Caco-2 (cell line): ENCODE data around the gene CAPRIN2. TPM values are rescaled to one million over a fixed set of nuclear protein-coding genes. Genes with fewer than 3 reads are reported as not detected.

ENCODE experiments used
- Bru-seq: library from RNA; stranded (reverse); fragments of 400-500 nt; gene quantifications from one replicate; lab custom pipeline; 2021; lab: Mats Ljungman, UMichigan
- BruChase-seq, 2 experiments: library from RNA; stranded (reverse); fragments of 400-500 nt; gene quantifications; one replicate each; lab custom pipeline; 2021; lab: Mats Ljungman, UMichigan
- BruUV-seq: library from RNA; stranded (reverse); fragments of 400-500 nt; replicated peaks from 2 replicates; lab custom pipeline; 2021; lab: Mats Ljungman, UMichigan
- CTCF ChIA-PET: fragments of 300-600 bp; sonication (Branson Sonifier 250); formaldehyde crosslinking; loops from one replicate; lab custom pipeline; 2022; ENCODE audit warnings: antibody characterized with exemption; lab: Charles Lee
- POLR2A ChIA-PET: fragments of 300-600 bp; sonication (Branson Sonifier 250); formaldehyde crosslinking; loops from one replicate; lab custom pipeline; 2022; ENCODE audit warnings: antibody characterized with exemption; lab: Charles Lee
- DNase-seq, 2 experiments: peaks; one replicate each; pipeline versions ENCODE4 v3.0.0 to v3.0.0-alpha.2; 2020 to 2022
- H3K27me3 ChIP-seq: replicated peaks from 2 replicates; pipeline ENCODE4 v1.6.0; 2011; ENCODE audit warnings: low read length; ENCODE audit not compliant: control insufficient read depth, insufficient read depth
- H3K36me3 ChIP-seq: 2 replicates; pipeline ENCODE4 v1.5.1; 2011; ENCODE audit warnings: low read length; ENCODE audit not compliant: control insufficient read depth, insufficient read depth
- H3K4me1 ChIP-seq: fragments of 250-450 bp; sonication (Bioruptor Pico); 2 replicates; pipeline ENCODE4 v1.5.1; 2020; ENCODE audit warnings: mild to moderate bottlenecking
- H3K4me3 ChIP-seq: 2 replicates; pipeline ENCODE4 v1.5.1; 2011; ENCODE audit warnings: low read depth, mild to moderate bottlenecking, control low read depth, low read length
- H3K9me3 ChIP-seq: fragments of 250-450 bp; sonication (Bioruptor Pico); 2 replicates; pipeline ENCODE4 v1.5.1; 2020; ENCODE audit warnings: mild to moderate bottlenecking, moderate library complexity
- H3K27ac Mint-ChIP-seq: one replicate; pipeline ENCODE4 v1.8.0; 2022; ENCODE audit warnings: mixed read lengths; ENCODE audit not compliant: unreplicated experiment
- H3K27me3 Mint-ChIP-seq: one replicate; pipeline ENCODE4 v1.8.0; 2022; ENCODE audit warnings: mixed read lengths; ENCODE audit not compliant: insufficient read depth, unreplicated experiment
- H3K36me3 Mint-ChIP-seq: one replicate; pipeline ENCODE4 v1.8.0; 2022; ENCODE audit warnings: mild to moderate bottlenecking, mixed read lengths; ENCODE audit not compliant: insufficient read depth, unreplicated experiment
- H3K4me1 Mint-ChIP-seq: one replicate; pipeline ENCODE4 v1.8.0; 2022; ENCODE audit warnings: low read depth, mixed read lengths; ENCODE audit not compliant: unreplicated experiment
- H3K4me3 Mint-ChIP-seq: one replicate; pipeline ENCODE4 v1.8.0; 2022; ENCODE audit warnings: mild to moderate bottlenecking, moderate library complexity, mixed read lengths; ENCODE audit not compliant: unreplicated experiment
- H3K9me3 Mint-ChIP-seq: one replicate; pipeline ENCODE4 v1.8.0; 2022; ENCODE audit warnings: mixed read lengths; ENCODE audit not compliant: unreplicated experiment
- CTCF ChIP-seq, 2 experiments: fragments of 200-600 bp in 1 of 2; IDR thresholded peaks; 1 replicate in 1 of 2; 2 replicates in 1 of 2; pipeline versions ENCODE4 v1.5.1 to v1.8.0; 2011 to 2022; ENCODE audit warnings: antibody characterized with exemption in 1 of 2, control low read depth in 1 of 2, inconsistent platforms in 1 of 2, low read depth in 1 of 2, low read length in 1 of 2, mild to moderate bottlenecking in 1 of 2, moderate library complexity in 1 of 2; ENCODE audit not compliant: insufficient read depth in 1 of 2, severe bottlenecking in 1 of 2, unreplicated experiment in 1 of 2
- intact Hi-C: fragments of 100-400 bp; cut with micrococcal nuclease; formaldehyde crosslinking; loops from one replicate; pipeline ENCODE4 v1.10.0; 2022; ENCODE audit not compliant: unreplicated experiment
- long read RNA-seq: library from polyadenylated mRNA; stranded (forward); transcript quantifications from one replicate; pipeline ENCODE4 v2.0.0, GENCODE V29; 2022
- total RNA-seq: library from RNA; stranded (reverse); gene quantifications from 2 replicates; pipeline ENCODE4 v1.2.3, GENCODE V29; 2022

CAPRIN2 gene
- 19.6 and 21.7 TPM in 2 replicates for total RNA-seq
- Bru-seq, nascent RNA: percentile 74 among the genes with signal in this experiment
- BruChase-seq, experiment 1, labeled RNA remaining after a 2-hour chase: percentile 76 among the genes with signal in this experiment
- percentile 66 among the genes with signal in this experiment for BruChase-seq, experiment 2, labeled RNA remaining after a 6-hour chase
- long read RNA-seq, partial matches to known transcripts: 1 of 11 reads
- long read RNA-seq, other reads (novel, unspliced or antisense): 10 of 11 reads

GRCh38 chr12:30754750-30755394, at the start of gene CAPRIN2:
Gene CAPRIN2 (minus strand): TSS chr12:30754951. CDS start chr12:30753520, 1,431 bp downstream.
- Mint-ChIP-seq H3K4me3 (peak within 1 kb of the TSS; percentile 93), H3K36me3 (peaks cover 12% of the 10 kb centered on the region), H3K27me3 (no peaks in the 10 kb centered on the region), H3K27ac (peak within 1 kb of the TSS; percentile 30), H3K4me1 (peaks cover 27% of the 10 kb centered on the region), H3K9me3 (no peaks in the 10 kb centered on the region)
- POLR2A ChIA-PET: interaction anchor here (0.5 to 1.2 kb wide), 4 partner anchors 10 to 249 kb away, joined by 3 to 14 read pairs (median 8); partner anchors contain the start of gene IPO8
- Histone ChIP-seq H3K9me3 (no peaks in the 10 kb centered on the region; the same call in 1 of the 2 replicates), H3K4me1 (peaks cover 12% of the 10 kb centered on the region; the same call in 1 of the 2 replicates), H3K4me3 (peak within 1 kb of the TSS; percentile 83), H3K36me3 (no peaks in the 10 kb centered on the region), H3K27me3 (no peaks in the 10 kb centered on the region)
- DNase-seq: peak; percentile 98 to 100
- peak; percentile 61 to 69 for TF ChIP-seq CTCF (IDR thresholded peaks at IDR 0.05; ENCODE audit: insufficient read depth in 1 of 2, low read depth in 1 of 2, low read length in 1 of 2, severe bottlenecking in 1 of 2, unreplicated experiment in 1 of 2)
- CTCF ChIA-PET: interaction anchor here (0.6 to 3.6 kb wide), 7 partner anchors 11 to 1418 kb away, joined by 3 to 21 read pairs (median 6); partner anchors contain the start of gene IPO8
- intact Hi-C loops: loop anchor here (1.0 to 10.0 kb wide), 6 partner anchors 8 to 550 kb away; partner anchors contain the start of gene IPO8
- no TSS peak for BruUV-seq

- Histone ChIP-seq H3K27me3 (no peaks in the 10 kb centered on the region), H3K36me3 (no peaks in the 10 kb centered on the region), H3K4me1 (peaks cover 20% of the 10 kb centered on the region), H3K4me3 (no peak overlapping the region), H3K9me3 (peaks cover 2% of the 10 kb centered on the region; the same call in 1 of the 2 replicates)
- H3K4me1 Mint-ChIP-seq: peaks cover 15% of the 10 kb centered on the region
- intact Hi-C loops: loop anchor here (10.0 kb wide), 1 partner anchor 293 kb away; no protein-coding TSS in a partner anchor
- no peak for DNase-seq
- ChIA-PET CTCF (no interaction called here), POLR2A (no interaction called here)
- TF ChIP-seq CTCF (IDR thresholded peaks at IDR 0.05; ENCODE audit: insufficient read depth in 1 of 2, low read depth in 1 of 2, low read length in 1 of 2, severe bottlenecking in 1 of 2, unreplicated experiment in 1 of 2): peak in 1 of 2 experiments; percentile 16
- peak overlapping the region; percentile 80 for H3K4me3 Mint-ChIP-seq
- peaks cover 3% of the 10 kb centered on the region for H3K27me3 Mint-ChIP-seq
- BruUV-seq: no TSS peak
- H3K27ac Mint-ChIP-seq: no peak overlapping the region
- no peaks in the 10 kb centered on the region for H3K9me3 Mint-ChIP-seq
- no peaks in the 10 kb centered on the region for H3K36me3 Mint-ChIP-seq
Measured at GRCh38 chr12:30797689-30798088, 42.9 kb upstream of the CAPRIN2 start.

GRCh38 chr12:30796891-30797371, 42.2 kb upstream of the CAPRIN2 start:
- H3K4me3 ChIP-seq: peak overlapping the region; percentile 75
- intact Hi-C loops: loop anchor here (1.0 to 10.0 kb wide), 4 partner anchors 34 to 292 kb away; partner anchors contain the start of gene IPO8
- H3K36me3 Mint-ChIP-seq: no peaks in the 10 kb centered on the region
- H3K4me1 Mint-ChIP-seq: peaks cover 15% of the 10 kb centered on the region
- H3K9me3 Mint-ChIP-seq: no peaks in the 10 kb centered on the region
- peaks cover 3% of the 10 kb centered on the region for H3K27me3 Mint-ChIP-seq
- POLR2A ChIA-PET: no interaction called here
- no peaks in the 10 kb centered on the region for H3K36me3 ChIP-seq
- no TSS peak for BruUV-seq
- peak overlapping the region; percentile 80 for H3K4me3 Mint-ChIP-seq
- H3K4me1 ChIP-seq: peaks cover 22% of the 10 kb centered on the region
- no peaks in the 10 kb centered on the region for H3K9me3 ChIP-seq
- TF ChIP-seq CTCF (IDR thresholded peaks at IDR 0.05; ENCODE audit: insufficient read depth in 1 of 2, low read depth in 1 of 2, low read length in 1 of 2, severe bottlenecking in 1 of 2, unreplicated experiment in 1 of 2): no peak
- DNase-seq: peak; percentile 44 to 47
- H3K27ac Mint-ChIP-seq: no peak overlapping the region
- no peaks in the 10 kb centered on the region for H3K27me3 ChIP-seq
- CTCF ChIA-PET: interaction anchor here (0.6 to 1.9 kb wide), 4 partner anchors 42 to 479 kb away, joined by 3 to 21 read pairs (median 6); partner anchors contain the start of genes CAPRIN2 and IPO8
